Upper lobe of right lung (tissue), 1 donor: ENCODE data around the gene AP3S1. TPM values are rescaled to one million over a fixed set of nuclear protein-coding genes. Genes with fewer than 3 reads are reported as not detected.

Experiments
- ATAC-seq: fragments of 200-7000 bp; cut with Tn5 transposase; one replicate; pipeline ENCODE4 v1.9.1; 2020; ENCODE audit warnings: mild to moderate bottlenecking, moderate library complexity
- DNase-seq: peaks from one replicate; pipeline ENCODE4 v3.0.0-alpha.2; 2020
- H3K27ac ChIP-seq: fragments of 200-600 bp; one replicate; pipeline ENCODE4 v1.8.0; 2022
- H3K27me3 ChIP-seq: fragments of 200-600 bp; one replicate; pipeline ENCODE4 v1.8.0; 2022; ENCODE audit warnings: mild to moderate bottlenecking
- H3K36me3 ChIP-seq: fragments of 200-600 bp; one replicate; pipeline ENCODE4 v1.8.0; 2022
- H3K4me1 ChIP-seq: fragments of 200-600 bp; one replicate; pipeline ENCODE4 v1.8.0; 2022
- H3K4me3 ChIP-seq: fragments of 200-600 bp; one replicate; pipeline ENCODE4 v1.8.0; 2022; ENCODE audit warnings: mild to moderate bottlenecking
- H3K9me3 ChIP-seq: fragments of 200-600 bp; one replicate; pipeline ENCODE4 v1.8.0; 2022
- CTCF ChIP-seq: fragments of 200-600 bp; IDR thresholded peaks from one replicate; pipeline ENCODE4 v1.8.0; 2022; ENCODE audit warnings: antibody characterized with exemption
- intact Hi-C: fragments of 100-400 bp; cut with DNase I; formaldehyde crosslinking; loops from one replicate; pipeline ENCODE4 v1.11.0; 2022
- total RNA-seq: library from RNA; stranded (reverse); fragmentation: NEBNext Ultra II Directional; extraction: Animal tissue kit (Norgen Biotek cat#: 25700); gene quantifications from one replicate; pipeline ENCODE4 v1.2.1, GENCODE V29; 2021
- donor health status: DM: no; HTN: yes; CAD: no; lungs with severe emphysema.

Gene AP3S1
- total RNA-seq, 1 donor from 2014 or later: 70.4 TPM

GRCh38 chr5:115936031-115936430 lies 94.3 kb downstream of the AP3S1 start:
- no peaks in the 10 kb centered on the region for H3K27me3 ChIP-seq
- intact Hi-C loops: no loop called here
- H3K9me3 ChIP-seq: no peaks in the 10 kb centered on the region
- DNase-seq: no peak
- no peaks in the 10 kb centered on the region for H3K36me3 ChIP-seq
- TF ChIP-seq CTCF: no peak
- H3K4me1 ChIP-seq: no peaks in the 10 kb centered on the region
- ATAC-seq: no peak
- H3K27ac ChIP-seq: no peak overlapping the region
- H3K4me3 ChIP-seq: no peak overlapping the region

- no peak overlapping the region for H3K4me3 ChIP-seq
- H3K27me3 ChIP-seq: no peaks in the 10 kb centered on the region
- no peaks in the 10 kb centered on the region for H3K4me1 ChIP-seq
- intact Hi-C loops: no loop called here
- DNase-seq (no peak), ATAC-seq (no peak)
- no peak overlapping the region for H3K27ac ChIP-seq
- no peak for TF ChIP-seq CTCF
- H3K9me3 ChIP-seq: no peaks in the 10 kb centered on the region
- H3K36me3 ChIP-seq: no peaks in the 10 kb centered on the region
These were observed 97.3 kb downstream of the AP3S1 start for GRCh38 chr5:115939059-115939458.

- no peak for TF ChIP-seq CTCF
- H3K9me3 ChIP-seq: no peaks in the 10 kb centered on the region
- DNase-seq: no peak
- H3K27me3 ChIP-seq: no peaks in the 10 kb centered on the region
- no peaks in the 10 kb centered on the region for H3K36me3 ChIP-seq
- no peak for ATAC-seq
- H3K27ac ChIP-seq: no peak overlapping the region
- no peaks in the 10 kb centered on the region for H3K4me1 ChIP-seq
- H3K4me3 ChIP-seq: no peak overlapping the region
- intact Hi-C loops: no loop called here
These were observed 98.5 kb downstream of the AP3S1 start for GRCh38 chr5:115940080-115940810.

DNA sequence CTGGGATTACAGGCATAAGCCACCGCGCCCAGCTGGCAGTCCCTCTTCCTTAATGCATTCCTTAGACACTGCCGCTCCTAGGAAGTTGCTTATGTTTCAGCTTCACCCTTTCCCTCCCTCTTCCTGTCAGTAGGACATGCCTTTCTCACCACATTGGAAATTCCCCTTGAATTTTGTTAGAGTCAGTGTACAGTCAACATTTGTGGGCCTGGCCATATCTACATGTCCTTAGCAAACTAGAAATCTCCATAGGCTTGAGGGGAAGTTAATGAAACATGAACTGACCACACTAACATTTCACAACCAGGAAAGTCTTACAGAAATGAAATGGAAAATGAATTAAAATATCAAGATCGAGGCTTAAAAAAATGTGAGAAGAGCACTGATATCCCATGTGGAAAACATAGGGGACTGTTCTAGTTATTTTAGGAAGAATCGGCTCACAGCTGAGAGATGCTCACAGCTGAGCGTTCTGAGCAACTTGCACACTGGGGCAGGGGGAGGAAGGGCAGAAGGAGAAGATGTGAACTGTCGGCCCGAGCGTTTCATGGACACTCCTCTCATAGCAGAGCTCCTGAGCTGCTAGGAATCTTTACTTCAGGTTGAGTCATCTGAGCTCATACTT lies 99.4 kb downstream of the AP3S1 start:
- ATAC-seq (peak; percentile 25), DNase-seq (no peak)
- Histone ChIP-seq H3K4me3 (no peak overlapping the region), H3K27me3 (no peaks in the 10 kb centered on the region), H3K36me3 (no peaks in the 10 kb centered on the region), H3K4me1 (no peaks in the 10 kb centered on the region), H3K9me3 (no peaks in the 10 kb centered on the region), H3K27ac (no peak overlapping the region)
- intact Hi-C loops: no loop called here
- no peak for TF ChIP-seq CTCF

GRCh38 chr5:115944501-115944900 lies 102.8 kb downstream of the AP3S1 start:
- no peak for ATAC-seq
- intact Hi-C loops: no loop called here
- H3K4me3 ChIP-seq: no peak overlapping the region

More at GRCh38 chr5:115944501-115944900, 102.8 kb downstream of the AP3S1 start:
- no peaks in the 10 kb centered on the region for H3K9me3 ChIP-seq
- no peaks in the 10 kb centered on the region for H3K36me3 ChIP-seq
- H3K27ac ChIP-seq: no peak overlapping the region
- DNase-seq: no peak
- TF ChIP-seq CTCF: no peak
- H3K27me3 ChIP-seq: no peaks in the 10 kb centered on the region
- no peaks in the 10 kb centered on the region for H3K4me1 ChIP-seq
